Epithelial cell of esophagus (primary cell): ENCODE results near the gene EDN2.

Experiments used
- DNase-seq: peaks from one replicate; pipeline ENCODE4 v3.0.0; 2010; ENCODE audit warnings: low read depth
- H3K4me3 ChIP-seq: 2 replicates; pipeline ENCODE4 v1.5.1; 2011; ENCODE audit warnings: mild to moderate bottlenecking, low read length, control low read depth
- CTCF ChIP-seq: IDR thresholded peaks from 2 replicates; pipeline ENCODE4 v1.5.1; 2011; ENCODE audit warnings: low read depth, mild to moderate bottlenecking, low read length, control low read depth, inconsistent platforms; ENCODE audit not compliant: insufficient read depth; ENCODE audit errors: missing control alignments

EDN2 gene

GRCh38 chr1:41436281-41437010 is 48.0 kb downstream of the EDN2 start:
- TF ChIP-seq CTCF, result no peak
- H3K4me3 ChIP-seq, result no peak overlapping the region
- DNase-seq, result no peak

GRCh38 chr1:41435570-41436178 is 48.8 kb downstream of the EDN2 start:
- no peak for DNase-seq
- H3K4me3 ChIP-seq, result no peak overlapping the region
- TF ChIP-seq CTCF, result no peak

- no peak for TF ChIP-seq CTCF
- no peak overlapping the region for H3K4me3 ChIP-seq
- no peak for DNase-seq
Measured at GRCh38 chr1:41434748-41435449, 49.6 kb downstream of the EDN2 start.

GRCh38 chr1:41434306-41434705 is 50.2 kb downstream of the EDN2 start:
- H3K4me3 ChIP-seq, result no peak overlapping the region
- DNase-seq, result no peak

GRCh38 chr1:41433501-41433900 is 51.0 kb downstream of the EDN2 start:
- TF ChIP-seq CTCF, result no peak
- H3K4me3 ChIP-seq, result no peak overlapping the region
- no peak for DNase-seq

More at GRCh38 chr1:41434306-41434705, 50.2 kb downstream of the EDN2 start:
- no peak for TF ChIP-seq CTCF

- H3K4me3 ChIP-seq, result no peak overlapping the region
- peak; percentile 80 for DNase-seq
- peak; percentile 90 for TF ChIP-seq CTCF
Measured at GRCh38 chr1:41432481-41433280, 51.8 kb downstream of the EDN2 start.
